HG03060 (cell line): Measurements from ENCODE around the gene NLGN1.
A peak's percentile ranks its signal among the peaks of the same experiment; 100 is the strongest.

Source experiments
- ATAC-seq: cut with Tn5 transposase; IDR thresholded peaks from one replicate; pipeline ENCODE4 v1.9.1; 2021; ENCODE audit warnings: low read depth, moderate number of reproducible peaks; ENCODE audit not compliant: unreplicated experiment

Gene NLGN1

DNA sequence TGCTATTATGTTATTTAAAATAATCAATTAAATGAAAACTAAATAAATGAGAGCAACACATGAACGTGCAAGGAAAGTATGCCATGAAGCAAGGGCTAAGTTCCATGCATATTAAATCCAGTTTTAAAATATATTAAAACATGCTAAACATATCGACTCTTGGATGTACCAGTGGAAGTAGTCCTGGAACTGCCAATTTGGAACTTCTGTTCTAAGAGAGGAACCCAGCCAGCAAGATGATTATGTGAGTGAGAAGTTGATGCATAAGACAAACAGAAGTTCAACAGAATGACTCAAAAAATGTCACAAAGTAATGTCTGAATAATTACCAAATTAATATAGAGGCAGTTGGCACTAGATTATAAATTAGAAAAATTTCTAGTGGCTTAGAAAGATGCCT, 714.2 kb downstream of the NLGN1 start:
- no peak for ATAC-seq

DNA sequence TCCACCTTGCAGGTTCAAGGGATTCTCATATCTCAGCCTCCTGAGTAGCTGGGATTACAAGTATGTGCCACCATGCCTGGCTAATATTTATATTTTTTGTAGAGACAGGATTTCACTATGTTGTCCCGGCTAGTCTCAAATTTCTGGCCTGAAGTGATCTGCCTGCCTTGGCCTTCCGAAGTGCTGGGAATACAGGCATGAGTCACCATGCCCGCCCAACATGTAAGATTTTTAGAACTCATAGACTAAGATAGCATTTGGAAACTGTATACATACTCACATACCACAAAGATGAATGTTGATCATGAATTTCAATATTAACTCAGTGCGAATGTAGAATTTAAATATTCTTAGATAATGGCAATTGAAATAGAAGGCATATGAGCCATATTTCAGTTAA, 718.9 kb downstream of the NLGN1 start:
- no peak for ATAC-seq

DNA sequence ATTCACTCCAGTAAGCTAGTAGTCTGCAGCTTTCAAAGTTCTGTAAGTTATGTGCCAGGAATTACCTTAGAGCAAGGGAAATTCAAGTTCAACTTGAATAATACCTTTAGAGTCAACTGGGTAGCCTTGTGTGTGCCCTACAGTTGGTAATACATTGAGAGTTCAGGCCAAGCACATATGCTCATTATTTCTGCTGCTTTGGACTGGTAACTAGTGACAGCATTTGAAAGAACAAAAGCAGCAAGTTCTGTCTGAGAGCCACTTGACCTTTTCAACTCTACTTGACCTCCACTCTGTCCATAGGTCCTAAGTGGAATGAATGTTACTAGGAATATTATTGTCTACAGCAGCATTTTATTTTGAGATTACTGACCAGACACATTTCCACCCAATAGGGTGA, 723.5 kb downstream of the NLGN1 start:
- no peak for ATAC-seq

DNA sequence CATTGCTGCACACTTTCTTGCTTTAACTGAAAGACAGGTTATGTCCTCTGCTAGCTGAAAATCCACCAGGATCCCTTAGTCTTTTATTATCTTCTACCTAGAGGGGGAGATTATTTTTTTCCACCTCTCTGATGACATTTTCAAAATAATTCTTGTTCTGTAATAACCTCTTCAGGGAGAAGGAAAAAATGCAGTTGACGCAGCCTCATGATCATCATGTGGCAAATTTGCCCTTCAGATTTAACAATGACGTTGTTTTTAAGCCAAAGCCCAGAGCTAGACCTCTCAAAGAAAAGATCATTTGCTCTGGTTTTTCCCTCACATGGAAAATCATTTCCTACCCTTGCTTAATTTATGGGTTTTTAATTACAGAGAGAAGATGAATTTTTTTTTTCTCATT, 724.9 kb downstream of the NLGN1 start:
- no peak for ATAC-seq

DNA sequence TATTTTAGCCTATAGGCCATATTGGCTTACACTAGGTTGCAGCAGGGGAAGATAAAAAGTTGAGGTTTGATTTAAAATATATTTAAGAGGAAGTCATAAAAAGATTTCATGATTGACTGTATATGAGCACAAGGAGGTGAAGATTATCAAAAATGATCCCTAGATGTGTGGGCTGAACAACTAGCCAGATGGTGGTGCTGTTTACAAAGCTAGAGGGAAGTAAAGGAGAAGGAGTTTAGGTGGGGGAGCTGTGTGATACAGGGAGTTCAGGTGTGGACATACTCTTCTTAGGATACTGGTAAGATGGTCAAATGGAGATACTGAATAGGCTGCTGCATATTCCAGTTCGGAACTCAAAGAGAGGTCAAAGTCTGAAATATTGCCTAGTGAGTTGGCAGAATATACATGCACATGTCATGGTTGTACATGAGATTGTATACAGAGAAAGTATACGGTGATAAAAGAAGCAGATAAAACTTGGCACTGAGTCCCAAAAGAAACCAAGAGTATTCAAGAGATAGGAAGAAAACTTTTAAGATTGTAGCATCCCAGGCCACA, 727.8 kb downstream of the NLGN1 start:
- no peak for ATAC-seq

DNA sequence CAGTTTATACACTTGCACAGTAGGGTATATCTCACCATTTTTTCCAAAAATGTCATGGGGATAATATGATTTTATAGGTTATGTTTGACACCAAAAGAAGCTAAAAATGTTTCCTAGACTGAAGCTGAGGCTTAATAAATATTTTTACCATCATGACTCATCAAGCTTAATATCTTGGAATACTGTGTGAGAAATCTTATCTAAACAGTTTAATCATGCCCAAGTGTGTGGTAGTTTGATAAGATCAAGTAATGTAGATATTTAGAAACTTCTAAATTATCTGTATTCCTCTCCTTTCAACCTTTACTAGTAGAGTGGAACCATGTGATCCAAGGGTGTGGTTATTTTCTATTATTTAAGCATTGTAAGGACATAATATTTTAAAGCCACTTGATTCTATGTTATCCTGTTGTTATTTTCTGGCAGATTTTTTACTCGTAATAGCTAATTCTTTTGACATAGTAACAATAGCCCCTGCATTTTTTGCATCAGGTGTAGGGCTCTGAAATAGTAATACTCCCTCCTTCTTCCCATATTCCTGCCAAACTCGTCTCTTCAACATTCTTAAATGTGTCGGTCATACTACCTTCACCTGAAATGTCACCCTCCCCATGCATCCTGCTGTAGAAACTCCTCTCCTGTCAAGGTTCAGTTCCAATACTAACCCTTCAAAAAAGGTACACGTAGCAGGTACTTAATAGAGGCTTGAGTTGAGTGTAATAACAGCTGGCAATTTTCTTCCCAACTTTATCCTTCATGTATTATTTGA, 729.6 kb downstream of the NLGN1 start:
- no peak for ATAC-seq

DNA sequence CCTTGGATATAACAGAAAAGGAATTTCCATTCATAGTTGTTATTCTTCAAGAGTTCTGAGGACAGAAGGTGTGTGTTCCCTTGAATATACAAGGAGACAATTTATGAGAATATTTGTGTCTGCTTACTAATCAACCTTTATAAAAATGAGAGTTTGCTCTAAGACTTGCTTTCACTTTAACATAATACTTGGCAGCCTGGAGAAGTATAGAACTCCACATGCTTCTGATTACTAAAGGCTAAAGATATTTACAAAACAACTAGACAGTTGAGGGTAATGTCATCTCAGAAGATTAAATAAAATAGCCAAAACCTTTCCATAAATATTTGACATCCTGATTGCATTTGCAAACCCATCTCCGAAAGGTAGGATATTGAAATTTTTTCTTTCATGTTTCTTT, 734.5 kb downstream of the NLGN1 start:
- no peak for ATAC-seq

DNA sequence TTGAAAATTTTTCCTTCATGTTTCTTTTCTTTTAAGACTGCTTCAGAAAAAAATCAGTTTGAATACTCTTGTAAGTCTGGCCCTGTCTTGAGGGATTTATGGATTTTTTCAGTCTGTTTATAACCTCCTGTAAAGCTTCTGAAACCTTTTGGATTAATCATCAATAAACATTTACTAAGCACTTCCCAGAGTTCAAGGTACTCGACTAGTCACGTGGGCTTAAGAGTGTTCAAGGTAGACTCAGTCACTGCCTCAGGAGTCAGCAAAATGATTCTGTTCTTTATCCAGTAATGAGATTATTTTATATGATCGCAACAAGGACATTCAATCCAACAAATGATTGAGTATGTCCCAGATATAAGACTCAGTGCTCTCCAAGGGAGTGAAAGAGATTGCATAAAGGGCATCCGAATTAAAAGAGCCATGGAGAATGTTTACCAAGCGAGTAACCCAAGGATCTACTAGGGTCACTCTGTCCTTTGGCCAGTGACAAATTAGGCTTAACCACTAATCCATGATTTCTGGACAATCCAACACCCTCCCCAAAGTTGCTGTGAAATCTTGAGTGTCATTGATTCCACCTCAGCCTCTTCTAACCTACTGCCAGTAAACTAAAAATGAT, 735.0 kb downstream of the NLGN1 start:
- no peak for ATAC-seq

DNA sequence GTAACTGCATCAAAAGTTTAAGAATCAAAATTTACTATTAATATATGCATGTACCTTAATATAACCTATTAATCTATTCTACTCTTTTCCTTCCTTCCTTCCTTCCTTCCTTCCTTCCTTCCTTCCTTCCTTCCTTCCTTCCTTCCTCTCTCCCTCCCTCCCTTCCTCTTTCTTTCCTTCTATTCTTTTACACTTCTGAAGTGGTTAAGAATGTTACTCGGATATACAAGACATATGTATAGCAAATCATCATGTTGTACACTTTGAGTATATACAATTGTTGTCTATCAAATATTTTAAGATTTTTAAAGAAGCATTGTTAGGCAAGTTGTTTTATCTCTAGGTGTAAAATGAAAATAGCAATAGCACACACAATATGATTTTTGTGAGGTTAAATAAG, 748.5 kb downstream of the NLGN1 start:
- no peak for ATAC-seq

DNA sequence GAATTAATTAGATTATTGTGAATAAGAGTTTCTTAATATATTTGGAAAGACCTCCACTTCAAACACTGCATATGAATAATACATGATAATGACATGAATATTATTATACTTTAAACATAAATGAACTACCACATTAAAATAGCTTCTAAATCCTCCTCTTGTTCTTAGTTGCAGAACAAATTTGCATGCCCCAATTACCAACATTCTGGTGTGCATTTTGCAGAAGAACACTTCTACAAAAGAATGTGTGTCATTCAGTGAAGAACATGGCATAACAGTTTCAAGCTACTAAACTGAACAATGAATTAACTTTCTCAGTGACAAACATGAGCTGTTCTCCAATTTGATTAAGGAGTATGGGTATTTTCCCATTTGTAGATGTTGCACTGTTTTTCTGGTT, 750.3 kb downstream of the NLGN1 start:
- ATAC-seq = no peak

DNA sequence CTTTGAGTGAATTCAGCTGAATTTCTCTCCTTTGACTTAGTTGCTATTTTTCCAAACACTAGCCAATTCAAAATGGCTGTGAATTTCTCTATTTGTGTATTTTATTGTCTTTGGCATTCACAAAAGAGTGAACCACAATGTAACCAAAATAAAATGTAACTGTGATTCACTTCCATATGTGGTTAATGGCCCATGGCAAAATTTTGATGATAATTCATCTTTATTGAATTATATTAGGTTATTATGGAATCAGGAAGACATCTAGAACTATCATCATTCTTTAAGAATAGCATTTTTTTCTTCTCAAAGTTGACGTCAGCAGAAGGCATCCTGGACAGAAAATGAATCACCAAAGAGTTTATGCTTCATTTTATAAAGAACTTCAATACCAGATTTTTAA, 756.3 kb downstream of the NLGN1 start:
- ATAC-seq = no peak

DNA sequence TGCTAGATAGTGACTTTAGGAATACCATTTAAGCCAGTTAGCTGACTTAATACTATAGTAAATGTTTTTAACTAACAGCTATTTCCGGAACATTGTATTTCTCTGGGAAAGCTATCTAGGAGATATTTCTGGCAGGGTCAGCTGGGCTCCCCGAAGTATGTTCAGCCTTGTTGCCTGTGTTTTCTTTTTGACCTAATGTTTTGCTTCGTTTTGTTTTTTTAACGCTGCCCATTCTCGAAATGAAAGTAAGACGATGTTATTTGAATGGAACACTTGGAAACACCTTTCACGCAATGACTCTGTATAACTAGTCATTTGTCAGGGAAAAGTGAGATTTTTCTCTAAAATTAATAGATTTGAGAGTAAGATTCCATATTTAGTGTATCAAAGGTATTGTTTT, 758.7 kb downstream of the NLGN1 start:
- no peak for ATAC-seq

DNA sequence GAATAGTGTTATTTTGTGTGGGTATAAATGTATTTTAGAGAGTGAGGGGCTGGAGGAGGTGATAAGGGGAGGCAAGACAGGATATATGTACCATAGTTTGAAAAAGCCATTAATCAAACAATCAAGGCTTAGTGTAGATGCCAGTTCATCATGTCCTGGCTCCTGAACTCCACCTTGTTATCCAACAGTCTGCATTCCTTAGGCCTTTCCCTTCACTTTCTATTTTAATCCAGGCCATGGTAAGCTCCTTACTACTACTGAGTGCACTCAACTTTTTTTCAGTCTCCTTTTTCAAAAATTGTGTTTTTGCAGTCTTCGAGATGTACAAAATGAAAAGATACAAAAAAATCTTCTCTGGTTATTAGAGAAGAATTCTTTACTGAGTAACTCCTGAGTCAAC, 761.1 kb downstream of the NLGN1 start:
- ATAC-seq = no peak

DNA sequence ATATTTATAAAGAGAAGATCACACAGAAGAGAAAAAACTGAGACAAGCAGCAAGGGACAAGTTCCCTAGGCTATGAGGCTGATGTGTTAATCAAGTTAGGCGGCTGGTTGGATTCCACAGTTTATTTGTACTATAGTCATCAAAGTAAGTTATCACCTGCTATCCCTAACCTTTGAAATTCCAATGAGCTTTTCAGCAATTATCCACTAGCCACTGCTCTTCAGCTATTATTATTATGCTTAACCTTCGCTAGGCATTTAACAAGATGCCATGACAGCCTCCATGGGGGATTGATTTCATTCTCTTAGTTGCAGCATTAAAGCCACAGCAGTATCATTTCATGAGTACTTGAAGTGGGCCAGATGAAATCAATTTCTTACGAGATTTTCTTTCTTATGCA, 762.1 kb downstream of the NLGN1 start:
- ATAC-seq = no peak

DNA sequence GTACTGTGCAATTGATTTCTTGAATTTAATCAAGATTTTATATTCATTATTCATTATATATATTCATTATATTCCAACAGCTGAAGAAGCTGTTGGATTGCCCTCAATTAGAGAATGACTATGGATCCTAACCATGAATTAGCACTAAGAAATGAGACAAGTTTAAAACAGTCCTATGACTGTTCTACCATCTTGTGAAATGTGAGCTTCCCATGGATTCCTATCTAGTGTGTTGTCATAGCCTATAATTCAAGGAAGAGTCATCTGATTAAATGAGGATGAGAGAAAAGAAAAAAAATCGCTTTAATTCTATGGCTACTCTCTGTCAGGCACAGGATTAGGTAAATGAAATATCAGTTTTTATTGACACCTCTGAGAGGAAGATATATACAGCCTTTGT, 765.0 kb downstream of the NLGN1 start:
- no peak for ATAC-seq

DNA sequence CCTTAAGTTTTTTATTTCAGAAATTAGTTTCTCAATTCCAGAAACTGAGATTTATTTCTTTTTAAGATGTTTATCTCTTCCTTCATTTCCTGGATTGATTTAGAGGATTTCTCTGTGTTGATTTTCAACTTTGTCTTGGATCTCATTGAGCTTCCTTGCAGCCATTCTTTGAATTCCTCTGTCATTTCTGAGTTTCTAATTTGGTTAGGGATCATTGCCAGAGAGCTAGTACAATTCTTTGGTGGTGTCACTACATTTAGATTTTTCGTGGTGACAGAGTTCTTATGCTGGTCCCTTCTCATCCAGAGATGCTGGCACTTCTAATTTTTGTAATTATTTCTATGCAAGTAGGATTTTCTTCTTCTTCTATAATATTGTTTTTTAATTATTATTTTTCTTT, 770.5 kb downstream of the NLGN1 start:
- no peak for ATAC-seq

DNA sequence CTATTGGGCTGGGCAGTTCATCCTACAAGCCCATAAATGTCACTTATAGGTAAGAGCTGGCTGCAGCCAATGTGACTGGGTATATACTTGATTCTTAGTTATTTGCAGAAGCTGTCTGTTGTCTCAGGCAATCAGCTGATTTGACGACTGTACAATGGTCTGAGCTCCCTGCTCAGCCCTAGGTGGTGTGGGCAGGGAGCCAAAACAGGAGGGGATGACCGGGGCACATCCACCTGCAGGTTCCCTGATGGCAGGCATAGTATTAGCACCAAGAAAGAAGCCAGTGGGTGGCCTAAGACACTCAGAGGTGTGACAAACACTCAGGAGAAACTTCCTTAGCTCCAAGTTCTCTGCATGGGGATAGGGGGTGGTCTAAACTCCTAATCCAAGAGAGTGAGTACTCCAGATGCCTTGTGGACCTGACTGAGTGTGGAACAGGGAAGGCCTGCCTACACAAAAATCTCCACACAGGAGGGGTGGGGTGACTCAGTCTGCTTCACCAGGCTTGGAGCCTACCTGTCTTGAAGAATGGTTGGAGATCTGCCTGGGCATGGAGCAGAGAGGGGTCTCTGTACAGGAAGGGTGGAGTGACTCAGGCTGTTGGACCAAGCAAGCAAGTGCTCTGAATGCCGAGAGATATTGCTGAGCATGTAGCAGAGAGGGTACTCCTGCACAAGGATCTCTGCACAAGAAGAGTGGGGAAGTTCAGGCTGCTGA, 771.2 kb downstream of the NLGN1 start:
- no peak for ATAC-seq

DNA sequence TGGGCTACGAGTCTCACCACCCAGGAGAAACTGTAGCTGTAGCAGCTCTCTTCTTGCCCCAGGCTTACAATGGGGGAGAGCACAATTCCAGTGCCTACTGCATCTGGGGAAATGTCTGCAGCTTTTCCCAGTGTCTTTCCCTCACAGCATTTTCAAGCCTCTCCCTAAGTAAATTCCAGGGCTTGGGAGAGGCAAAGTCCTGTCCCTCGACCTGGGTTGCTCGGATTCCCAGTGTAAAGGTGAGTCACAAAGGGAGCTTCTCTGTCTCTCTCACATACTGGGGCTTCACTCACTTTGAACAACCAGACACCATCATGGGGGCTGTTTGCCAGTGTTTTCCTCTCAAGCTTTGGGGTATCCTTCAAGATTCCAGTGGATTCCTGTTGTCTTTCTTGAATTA, 772.2 kb downstream of the NLGN1 start:
- ATAC-seq = no peak

DNA sequence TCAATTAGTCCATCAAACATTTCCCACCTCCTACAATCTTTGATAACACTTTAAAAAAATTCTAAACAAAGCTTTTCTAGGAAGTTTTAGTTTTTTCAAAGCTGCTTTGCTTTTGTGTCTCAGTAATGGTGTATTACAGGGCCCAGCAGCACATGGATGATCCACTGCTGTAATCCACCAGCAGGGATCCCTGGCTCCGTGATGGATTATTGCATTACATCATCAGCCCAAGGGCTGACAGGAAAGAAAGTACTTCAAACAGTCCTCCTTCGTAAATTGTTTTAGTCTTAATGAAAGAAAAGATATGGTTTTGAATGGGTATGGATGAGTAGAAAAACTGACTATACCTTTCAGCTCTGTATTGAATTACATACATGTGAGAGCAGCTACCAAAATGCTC, 772.7 kb downstream of the NLGN1 start:
- no peak for ATAC-seq

DNA sequence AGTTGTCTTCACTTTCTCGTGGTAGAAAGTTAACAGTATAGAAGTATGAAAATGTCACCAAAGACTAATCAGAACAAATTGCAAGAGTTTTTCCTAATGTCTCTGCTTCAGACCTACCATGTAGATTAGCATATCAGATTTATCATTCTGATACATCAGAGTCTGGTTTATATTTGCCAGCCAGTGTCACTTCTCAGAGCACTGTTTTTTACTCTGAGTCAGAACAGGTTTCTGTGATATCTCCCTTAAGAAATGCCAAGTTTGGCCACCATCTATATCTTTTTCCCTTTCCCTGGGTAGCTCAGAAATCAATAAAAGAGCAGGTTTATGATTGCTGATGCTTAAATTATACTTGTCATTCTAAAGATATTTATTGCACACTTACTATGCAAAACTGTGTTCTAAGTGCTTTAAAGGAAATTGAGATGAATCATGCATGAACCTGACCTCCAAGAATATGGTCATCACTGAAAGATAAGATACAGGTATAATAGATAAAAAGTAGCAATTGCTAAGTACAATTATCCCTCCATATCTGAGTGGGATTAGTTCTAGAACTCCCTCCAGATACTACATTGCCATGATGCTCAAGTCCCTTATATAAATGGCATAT, 788.9 kb downstream of the NLGN1 start:
- no peak for ATAC-seq

DNA sequence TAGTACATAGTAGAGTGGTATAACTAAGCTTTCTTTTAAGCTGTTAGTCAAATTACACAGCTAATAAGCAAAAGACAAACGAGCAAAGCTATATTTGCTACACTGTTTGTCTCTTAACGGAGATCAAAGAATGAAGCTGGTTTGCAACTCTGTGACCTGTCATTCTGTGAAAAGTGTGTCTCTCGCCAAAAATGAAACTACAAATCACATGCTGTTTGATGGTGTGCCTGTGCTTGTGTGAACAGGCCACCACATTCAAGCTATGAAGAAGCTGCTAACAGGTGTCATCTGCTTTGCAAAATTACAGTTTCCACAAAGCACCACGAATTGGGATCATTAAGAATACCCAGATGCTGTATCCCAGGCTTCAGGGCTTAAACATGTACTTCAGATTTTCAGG, 793.8 kb downstream of the NLGN1 start:
- peak; percentile 36 for ATAC-seq
